Loucy (cell line): ENCODE results near the gene PGC.

ENCODE experiments used
- H2AFZ ChIP-seq: fragments of 200-600 bp; sonication (generic); 2 replicates; pipeline ENCODE4 v1.6.0; 2016; ENCODE audit warnings: antibody characterized with exemption, mild to moderate bottlenecking, low read length, moderate library complexity
- H3F3A ChIP-seq: fragments of 200-600 bp; 2 replicates; pipeline ENCODE4 v1.6.0; 2016; ENCODE audit warnings: antibody characterized with exemption, low read depth, mild to moderate bottlenecking
- H3K27me3 ChIP-seq: fragments of 200-600 bp; sonication (generic); 2 replicates; pipeline ENCODE4 v1.6.1; 2014; ENCODE audit warnings: low read length, mild to moderate bottlenecking; ENCODE audit not compliant: insufficient read depth, poor library complexity, severe bottlenecking
- H3K36me3 ChIP-seq: fragments of 200-600 bp; sonication (generic); 2 replicates; pipeline ENCODE4 v1.6.1; 2016; ENCODE audit warnings: low read length; ENCODE audit not compliant: insufficient read depth
- H3K4me1 ChIP-seq: fragments of 200-600 bp; sonication (generic); 2 replicates; pipeline ENCODE4 v1.5.1; 2014; ENCODE audit warnings: low read length, mild to moderate bottlenecking; ENCODE audit not compliant: insufficient read depth, poor library complexity, severe bottlenecking
- H3K4me2 ChIP-seq: fragments of 200-600 bp; sonication (generic); 2 replicates; pipeline ENCODE4 v1.6.0; 2014; ENCODE audit warnings: antibody characterized with exemption, low read length, low read depth, mild to moderate bottlenecking; ENCODE audit not compliant: poor library complexity, severe bottlenecking
- H3K4me3 ChIP-seq: fragments of 200-600 bp; sonication (generic); 2 replicates; pipeline ENCODE4 v1.5.1; 2014; ENCODE audit warnings: low read length, mild to moderate bottlenecking, mixed read lengths; ENCODE audit not compliant: poor library complexity, severe bottlenecking
- H3K79me2 ChIP-seq: fragments of 200-600 bp; sonication (generic); 2 replicates; pipeline ENCODE4 v1.6.1; 2014; ENCODE audit warnings: low read length; ENCODE audit not compliant: insufficient read depth
- H3K9ac ChIP-seq: fragments of 200-600 bp; sonication (generic); 2 replicates; pipeline ENCODE4 v1.6.0; 2014; ENCODE audit warnings: mild to moderate bottlenecking, low read depth, low read length, moderate library complexity; ENCODE audit not compliant: poor library complexity, severe bottlenecking
- H3K9me2 ChIP-seq: fragments of 200-600 bp; sonication (generic); replicated peaks from 2 replicates; pipeline ENCODE4 v1.6.1; 2016; ENCODE audit warnings: low read depth, low read length, mixed read lengths
- H3K9me3 ChIP-seq: fragments of 200-600 bp; sonication (generic); 2 replicates; pipeline ENCODE4 v1.6.1; 2014; ENCODE audit warnings: mild to moderate bottlenecking, antibody characterized with exemption, low read length, low read depth; ENCODE audit not compliant: insufficient read depth
- H4K20me1 ChIP-seq: fragments of 200-600 bp; sonication (generic); 2 replicates; pipeline ENCODE4 v1.6.0; 2014; ENCODE audit warnings: antibody characterized with exemption, low read length, mild to moderate bottlenecking; ENCODE audit not compliant: insufficient read depth, poor library complexity, severe bottlenecking
- CTCF ChIP-seq: fragments of 200-600 bp; sonication (generic); conservative IDR thresholded peaks from 2 replicates; pipeline ENCODE4 v1.5.1; 2014; ENCODE audit warnings: mild to moderate bottlenecking, antibody characterized with exemption, low read length
- EZH2phosphoT487 ChIP-seq: fragments of 200-600 bp; IDR thresholded peaks from 2 replicates; pipeline ENCODE4 v1.6.1; 2018; ENCODE audit warnings: antibody characterized with exemption, mild to moderate bottlenecking, moderate library complexity, borderline replicate concordance

PGC gene

GRCh38 chr6:41774841-41775240 is 27.6 kb upstream of the PGC start:
- Histone ChIP-seq H3K79me2 (peaks cover 9% of the 10 kb centered on the region), H3K36me3 (peaks cover 13% of the 10 kb centered on the region; the same call in 1 of the 2 replicates), H3K9me3 (no peaks in the 10 kb centered on the region), H3K9ac (no peak overlapping the region), H3F3A (no peaks in the 10 kb centered on the region), H3K27me3 (no peaks in the 10 kb centered on the region), H3K9me2 (no peaks in the 10 kb centered on the region), H3K4me3 (no peak overlapping the region), H3K4me2 (no peak overlapping the region), H3K4me1 (peaks cover 8% of the 10 kb centered on the region), H4K20me1 (peaks cover 5% of the 10 kb centered on the region), H2AFZ (no peak overlapping the region)
- TF ChIP-seq EZH2phosphoT487 (no peak), CTCF (no peak)

GRCh38 chr6:41771058-41771983 is 24.1 kb upstream of the PGC start:
- peaks cover 33% of the 10 kb centered on the region for H3K4me1 ChIP-seq

GRCh38 chr6:41770381-41771057 is 23.3 kb upstream of the PGC start:
- Histone ChIP-seq H3K4me1 (peaks cover 34% of the 10 kb centered on the region), H3K79me2 (no peaks in the 10 kb centered on the region), H2AFZ (no peak overlapping the region), H3K4me2 (no peak overlapping the region), H3F3A (no peaks in the 10 kb centered on the region), H3K36me3 (peaks cover 13% of the 10 kb centered on the region; the same call in 1 of the 2 replicates), H3K4me3 (no peak overlapping the region), H3K9me3 (no peaks in the 10 kb centered on the region), H3K9ac (no peak overlapping the region), H3K9me2 (no peaks in the 10 kb centered on the region), H3K27me3 (no peaks in the 10 kb centered on the region), H4K20me1 (no peaks in the 10 kb centered on the region)
- TF ChIP-seq EZH2phosphoT487 (no peak), CTCF (no peak)

More at GRCh38 chr6:41771058-41771983, 24.1 kb upstream of the PGC start:
- no peak overlapping the region for H3K9ac ChIP-seq
- no peaks in the 10 kb centered on the region for H4K20me1 ChIP-seq
- TF ChIP-seq CTCF (no peak), EZH2phosphoT487 (no peak)
- no peaks in the 10 kb centered on the region for H3K9me3 ChIP-seq
- H3K27me3 ChIP-seq = no peaks in the 10 kb centered on the region
- no peaks in the 10 kb centered on the region for H3K79me2 ChIP-seq
- peaks cover 13% of the 10 kb centered on the region; the same call in 1 of the 2 replicates for H3K36me3 ChIP-seq
- no peaks in the 10 kb centered on the region for H3F3A ChIP-seq
- H2AFZ ChIP-seq = no peak overlapping the region
- no peak overlapping the region for H3K4me3 ChIP-seq
- no peaks in the 10 kb centered on the region for H3K9me2 ChIP-seq
- H3K4me2 ChIP-seq = no peak overlapping the region
